DOHH2 (cell line): ENCODE measurements around the gene SLC44A5.

Source experiments
- H3F3A ChIP-seq: fragments of 200-600 bp; sonication (generic), shearing (Covaris generic); 2 replicates; pipeline ENCODE4 v1.6.0; 2016; ENCODE audit warnings: antibody characterized with exemption, mild to moderate bottlenecking; ENCODE audit not compliant: control insufficient read depth, insufficient read depth
- H3K27ac ChIP-seq: fragments of 200-600 bp; sonication (generic); 2 replicates; pipeline ENCODE4 v1.5.1; 2014; ENCODE audit warnings: low read depth, mild to moderate bottlenecking, low read length, moderate library complexity
- H3K27me3 ChIP-seq: fragments of 200-600 bp; sonication (generic); 2 replicates; pipeline ENCODE4 v1.6.1; 2014; ENCODE audit warnings: mild to moderate bottlenecking, low read length, mixed read lengths; ENCODE audit not compliant: control insufficient read depth
- H3K36me3 ChIP-seq: fragments of 200-600 bp; sonication (generic); 2 replicates; pipeline ENCODE4 v1.6.1; 2014; ENCODE audit warnings: mild to moderate bottlenecking, low read length, moderate library complexity, mixed read lengths; ENCODE audit not compliant: control insufficient read depth
- H3K4me1 ChIP-seq: fragments of 200-600 bp; sonication (generic); 2 replicates; pipeline ENCODE4 v1.6.1; 2014; ENCODE audit warnings: mild to moderate bottlenecking, low read length, mixed read lengths; ENCODE audit not compliant: control insufficient read depth
- H3K4me2 ChIP-seq: fragments of 200-600 bp; sonication (generic); 2 replicates; pipeline ENCODE4 v1.6.0; 2014; ENCODE audit warnings: mild to moderate bottlenecking, low read length, moderate library complexity
- H3K4me3 ChIP-seq: fragments of 200-600 bp; sonication (generic); 2 replicates; pipeline ENCODE4 v1.5.1; 2014; ENCODE audit warnings: mild to moderate bottlenecking, low read length, mixed read lengths
- H3K79me2 ChIP-seq: fragments of 200-600 bp; sonication (generic); 2 replicates; pipeline ENCODE4 v1.6.1; 2014; ENCODE audit warnings: mild to moderate bottlenecking, low read length, mixed read lengths; ENCODE audit not compliant: control insufficient read depth
- H3K9me2 ChIP-seq: fragments of 200-600 bp; sonication (generic); replicated peaks from 2 replicates; pipeline ENCODE4 v1.6.1; 2014; ENCODE audit warnings: mild to moderate bottlenecking, low read length, mixed read lengths; ENCODE audit not compliant: control insufficient read depth
- H3K9me3 ChIP-seq: fragments of 200-600 bp; sonication (generic); 2 replicates; pipeline ENCODE4 v1.6.1; 2014; ENCODE audit warnings: antibody characterized with exemption, low read length, mixed read lengths; ENCODE audit not compliant: control insufficient read depth, insufficient read depth
- H4K20me1 ChIP-seq: fragments of 200-600 bp; sonication (generic); 2 replicates; pipeline ENCODE4 v1.6.0; 2014; ENCODE audit warnings: low read depth, mild to moderate bottlenecking, antibody characterized with exemption, low read length, moderate library complexity; ENCODE audit not compliant: control insufficient read depth, insufficient read depth
- CTCF ChIP-seq: fragments of 200-600 bp; sonication (generic); IDR thresholded peaks from one replicate; pipeline ENCODE4 v1.5.1; 2014; ENCODE audit warnings: antibody characterized with exemption, mild to moderate bottlenecking, low read depth, low read length; ENCODE audit not compliant: poor library complexity, severe bottlenecking
- EZH2phosphoT487 ChIP-seq: fragments of 200-600 bp; sonication (generic); IDR thresholded peaks from 2 replicates; pipeline ENCODE4 v1.6.1; 2017; ENCODE audit warnings: borderline replicate concordance, mild to moderate bottlenecking, antibody characterized with exemption, low read length, moderate library complexity, mixed read lengths

SLC44A5 gene

DNA sequence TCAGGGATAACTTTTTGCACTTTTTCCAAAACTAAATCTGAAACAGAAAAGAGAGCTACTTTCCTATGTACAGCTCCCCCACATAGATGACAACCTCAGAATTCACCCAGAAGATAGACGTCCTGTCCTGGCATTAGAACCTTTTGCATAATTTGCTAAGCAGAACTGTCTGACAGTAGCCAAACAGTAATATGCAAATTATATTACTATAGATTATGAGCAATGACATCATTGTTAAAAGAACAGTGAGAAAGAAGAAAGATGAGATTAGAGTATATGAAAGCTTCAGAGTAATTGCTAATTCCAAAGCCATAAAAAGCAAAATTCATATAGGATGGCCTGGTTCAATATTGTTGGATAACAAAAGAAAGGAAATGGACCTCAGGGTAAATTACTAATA lies 43.7 kb downstream of the SLC44A5 start:
- H3K27me3 ChIP-seq, result no peaks in the 10 kb centered on the region
- no peaks in the 10 kb centered on the region for H3K9me3 ChIP-seq
- no peak for TF ChIP-seq EZH2phosphoT487
- TF ChIP-seq CTCF, result no peak
- H3K4me2 ChIP-seq, result no peak overlapping the region
- no peak overlapping the region for H3K4me3 ChIP-seq
- no peak overlapping the region for H3K27ac ChIP-seq
- no peaks in the 10 kb centered on the region for H4K20me1 ChIP-seq
- H3K36me3 ChIP-seq, result no peaks in the 10 kb centered on the region
- H3K79me2 ChIP-seq, result no peaks in the 10 kb centered on the region
- H3K9me2 ChIP-seq, result no peaks in the 10 kb centered on the region
- H3K4me1 ChIP-seq, result no peaks in the 10 kb centered on the region
- no peaks in the 10 kb centered on the region for H3F3A ChIP-seq

DNA sequence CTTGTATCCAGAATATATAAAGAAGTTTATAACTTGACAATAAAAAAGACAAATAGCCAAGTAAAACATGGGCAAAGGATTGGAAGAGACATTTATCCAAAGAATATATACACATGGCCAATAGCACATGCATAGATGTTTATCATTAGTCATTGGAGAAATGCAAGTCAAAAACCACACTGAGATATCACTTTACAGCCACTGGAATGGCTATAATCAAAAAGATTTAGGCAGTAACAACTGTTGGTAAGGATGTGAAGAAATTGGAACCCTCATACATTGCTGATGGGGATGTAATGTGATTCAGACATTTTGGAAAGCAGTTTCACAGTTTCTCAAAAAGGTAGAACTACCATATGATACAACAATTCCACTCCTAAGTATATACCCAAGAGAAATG lies 51.1 kb downstream of the SLC44A5 start:
- no peak overlapping the region for H3K27ac ChIP-seq
- H3K36me3 ChIP-seq, result no peaks in the 10 kb centered on the region
- TF ChIP-seq CTCF (no peak), EZH2phosphoT487 (no peak)
- no peaks in the 10 kb centered on the region for H3K9me3 ChIP-seq
- H3K9me2 ChIP-seq, result no peaks in the 10 kb centered on the region
- H4K20me1 ChIP-seq, result no peaks in the 10 kb centered on the region
- peaks cover 2% of the 10 kb centered on the region for H3K27me3 ChIP-seq
- H3K4me3 ChIP-seq, result no peak overlapping the region
- H3K79me2 ChIP-seq, result no peaks in the 10 kb centered on the region
- H3F3A ChIP-seq, result no peaks in the 10 kb centered on the region
- H3K4me2 ChIP-seq, result no peak overlapping the region
- H3K4me1 ChIP-seq, result no peaks in the 10 kb centered on the region

GRCh38 chr1:75559136-75559535 lies 51.8 kb downstream of the SLC44A5 start:
- Histone ChIP-seq H4K20me1 (no peaks in the 10 kb centered on the region), H3K9me2 (no peaks in the 10 kb centered on the region)

More at GRCh38 chr1:75559136-75559535, 51.8 kb downstream of the SLC44A5 start:
- no peaks in the 10 kb centered on the region for H3K79me2 ChIP-seq
- H3K36me3 ChIP-seq, result no peaks in the 10 kb centered on the region
- H3K4me1 ChIP-seq, result no peaks in the 10 kb centered on the region
- peaks cover 2% of the 10 kb centered on the region for H3K27me3 ChIP-seq
- H3K27ac ChIP-seq, result no peak overlapping the region
- no peaks in the 10 kb centered on the region for H3K9me3 ChIP-seq
- H3K4me2 ChIP-seq, result no peak overlapping the region
- TF ChIP-seq CTCF (no peak), EZH2phosphoT487 (no peak)
- H3K4me3 ChIP-seq, result no peak overlapping the region
- no peaks in the 10 kb centered on the region for H3F3A ChIP-seq
